Esophagus (tissue), 2 donors: ENCODE results near the gene SMIM22. TPM values are rescaled to one million over a fixed set of nuclear protein-coding genes. Genes with fewer than 3 reads are reported as not detected.

Source experiments
- polyA plus RNA-seq, 2 donors: library from polyadenylated mRNA; stranded (reverse); fragments of 200-250 nt; gene quantifications; one replicate each; pipeline ENCODE4 v1.2.3, GENCODE V29; 2013
- donor health status: healthy with polysubstance abuse.
- donor health status: Bipolar disorder and iron deficiency.

SMIM22 gene
- polyA plus RNA-seq, 2 donors = 20.1 to 28.6 TPM

Other genes with a start within 250 kb of the SMIM22 start
- gene C16orf96, start 239.0 kb upstream of the SMIM22 start, polyA plus RNA-seq = under 1 TPM; 0.04 to 0.08 TPM
- 10 to 100 TPM; 18.6 to 34.7 TPM for gene UBALD1, start 180.5 kb upstream of the SMIM22 start, polyA plus RNA-seq
- 10 to 100 TPM; 10.9 to 15.1 TPM for gene MGRN1, start 170.5 kb upstream of the SMIM22 start, polyA plus RNA-seq
- gene NUDT16L1, start 101.8 kb upstream of the SMIM22 start, polyA plus RNA-seq = 10 to 100 TPM; 18.5 to 29.3 TPM
- 10 to 100 TPM in 1 of 2 donors, 1 to 10 TPM in 1; 9.3 to 26.8 TPM for gene ANKS3, start 61.1 kb upstream of the SMIM22 start, polyA plus RNA-seq
- under 1 TPM; 0.39 to 0.81 TPM for gene DNAAF8, start 60.8 kb upstream of the SMIM22 start, polyA plus RNA-seq
- 1 to 10 TPM; 4.4 to 8.9 TPM for gene ZNF500, start 28.2 kb upstream of the SMIM22 start, polyA plus RNA-seq
- under 1 TPM in 1 of 2 donors, not detected in 1; 0.07 TPM for gene SEPTIN12, start 7.0 kb upstream of the SMIM22 start, polyA plus RNA-seq
- 10 to 100 TPM; 28.7 to 49.5 TPM for gene ROGDI, start 7.3 kb downstream of the SMIM22 start, polyA plus RNA-seq
- gene GLYR1, start 51.9 kb downstream of the SMIM22 start, polyA plus RNA-seq = 10 to 100 TPM; 34.3 to 35.6 TPM
- gene UBN1, start 52.1 kb downstream of the SMIM22 start, polyA plus RNA-seq = 1 to 10 TPM; 5.1 to 7.7 TPM
- gene PPL, start 141.8 kb downstream of the SMIM22 start, polyA plus RNA-seq = 100 to 1,000 TPM; 561 to 739 TPM
- gene SEC14L5, start 163.0 kb downstream of the SMIM22 start, polyA plus RNA-seq = under 1 TPM; 0.19 to 0.49 TPM
- gene NAGPA, start 238.6 kb downstream of the SMIM22 start, polyA plus RNA-seq = 1 to 10 TPM; 5.5 to 9.6 TPM